HEK293 (cell line): ENCODE results near the gene USP21.

ENCODE experiments used
- ELK4 ChIP-seq: IDR thresholded peaks from 2 replicates; pipeline ENCODE4 v1.6.1; 2011; ENCODE audit warnings: mild to moderate bottlenecking, low read depth, low read length, borderline replicate concordance
- FEZF1 ChIP-seq: fragments of 450-650 bp; formaldehyde crosslinking; IDR thresholded peaks from 2 replicates; pipeline ENCODE4 v1.5.1; 2016; ENCODE audit warnings: missing biosample characterization, missing genetic modification characterization
- GFI1B ChIP-seq: fragments of 450-650 bp; formaldehyde crosslinking; IDR thresholded peaks from 2 replicates; pipeline ENCODE4 v1.5.1; 2016; ENCODE audit warnings: missing biosample characterization, missing genetic modification characterization
- GLI2 ChIP-seq: fragments of 450-650 bp; formaldehyde crosslinking; IDR thresholded peaks from 2 replicates; pipeline ENCODE4; 2017; ENCODE audit warnings: missing biosample characterization, missing genetic modification characterization, low read depth, borderline replicate concordance
- GLI4 ChIP-seq: fragments of 450-650 bp; formaldehyde crosslinking; IDR thresholded peaks from 2 replicates; pipeline ENCODE4 v1.5.1; 2016; ENCODE audit warnings: missing biosample characterization, missing genetic modification characterization
- GLIS1 ChIP-seq: fragments of 450-650 bp; formaldehyde crosslinking; IDR thresholded peaks from 2 replicates; pipeline ENCODE4 v1.5.1; 2016; ENCODE audit warnings: missing biosample characterization, missing genetic modification characterization
- HOXA7 ChIP-seq: sonication (generic); formaldehyde crosslinking; IDR thresholded peaks from 2 replicates; pipeline ENCODE4 v1.8.1; 2022; ENCODE audit warnings: missing genetic modification reagents, borderline replicate concordance
- KLF1 ChIP-seq: fragments of 450-650 bp; formaldehyde crosslinking; IDR thresholded peaks from 2 replicates; pipeline ENCODE4 v1.5.1; 2016; ENCODE audit warnings: missing biosample characterization, missing genetic modification characterization
- OSR2 ChIP-seq: fragments of 450-650 bp; formaldehyde crosslinking; IDR thresholded peaks from 2 replicates; pipeline ENCODE4 v1.5.1; 2016; ENCODE audit warnings: missing biosample characterization, missing genetic modification characterization
- SETDB1 ChIP-seq: IDR thresholded peaks from one replicate; pipeline ENCODE4 v1.6.1; 2017; ENCODE audit warnings: mild to moderate bottlenecking, low read length, moderate library complexity, mixed read lengths; ENCODE audit not compliant: insufficient read length
- TCF7L2 ChIP-seq: IDR thresholded peaks from 2 replicates; pipeline ENCODE4 v1.6.1; 2011; ENCODE audit warnings: low read depth, mild to moderate bottlenecking, inconsistent platforms, low read length, moderate library complexity, borderline replicate concordance
- ZBTB8A ChIP-seq: fragments of 450-650 bp; formaldehyde crosslinking; IDR thresholded peaks from 2 replicates; pipeline ENCODE4 v1.5.1; 2016; ENCODE audit warnings: missing biosample characterization, missing genetic modification characterization
- ZEB2 ChIP-seq: fragments of 450-650 bp; formaldehyde crosslinking; IDR thresholded peaks from 2 replicates; pipeline ENCODE4 v1.5.1; 2016; ENCODE audit warnings: missing biosample characterization, missing genetic modification characterization
- ZFHX2 ChIP-seq: fragments of 450-650 bp; formaldehyde crosslinking; conservative IDR thresholded peaks from 2 replicates; pipeline ENCODE4 v1.5.1; 2016; ENCODE audit warnings: missing biosample characterization, missing genetic modification characterization
- ZFP41 ChIP-seq: fragments of 450-650 bp; formaldehyde crosslinking; IDR thresholded peaks from 2 replicates; pipeline ENCODE4 v1.5.1; 2016; ENCODE audit warnings: missing biosample characterization, missing genetic modification characterization, borderline replicate concordance
- ZNF133 ChIP-seq: fragments of 450-650 bp; formaldehyde crosslinking; IDR thresholded peaks from 2 replicates; pipeline ENCODE4 v1.5.1; 2016; ENCODE audit warnings: missing biosample characterization, missing genetic modification characterization
- ZNF16 ChIP-seq: fragments of 450-650 bp; formaldehyde crosslinking; IDR thresholded peaks from 2 replicates; pipeline ENCODE4 v1.5.1; 2016; ENCODE audit warnings: low read depth, missing biosample characterization, missing genetic modification characterization
- ZNF169 ChIP-seq: fragments of 450-650 bp; formaldehyde crosslinking; IDR thresholded peaks from 2 replicates; pipeline ENCODE4 v1.5.1; 2016; ENCODE audit warnings: missing biosample characterization, missing genetic modification characterization
- ZNF2 ChIP-seq: fragments of 450-650 bp; formaldehyde crosslinking; IDR thresholded peaks from 2 replicates; pipeline ENCODE4 v1.5.1; 2016; ENCODE audit warnings: missing biosample characterization, missing genetic modification characterization
- ZNF354C ChIP-seq: fragments of 450-650 bp; formaldehyde crosslinking; IDR thresholded peaks from 2 replicates; pipeline ENCODE4 v1.5.1; 2016; ENCODE audit warnings: missing biosample characterization, missing genetic modification characterization, low read depth, borderline replicate concordance
- ZNF473 ChIP-seq: fragments of 450-650 bp; formaldehyde crosslinking; IDR thresholded peaks from 2 replicates; pipeline ENCODE4 v1.5.1; 2017; ENCODE audit warnings: missing biosample characterization, missing genetic modification characterization
- ZNF501 ChIP-seq: fragments of 450-650 bp; formaldehyde crosslinking; IDR thresholded peaks from 2 replicates; pipeline ENCODE4 v1.5.1; 2016; ENCODE audit warnings: missing biosample characterization, missing genetic modification characterization
- ZNF514 ChIP-seq: fragments of 450-650 bp; formaldehyde crosslinking; IDR thresholded peaks from 2 replicates; pipeline ENCODE4 v1.5.1; 2016; ENCODE audit warnings: missing biosample characterization, missing genetic modification characterization
- ZNF521 ChIP-seq: fragments of 450-650 bp; formaldehyde crosslinking; IDR thresholded peaks from 2 replicates; pipeline ENCODE4 v1.5.1; 2017; ENCODE audit warnings: missing biosample characterization, mild to moderate bottlenecking, missing genetic modification characterization
- ZNF560 ChIP-seq: fragments of 450-650 bp; formaldehyde crosslinking; IDR thresholded peaks from 2 replicates; pipeline ENCODE4 v1.5.1; 2017; ENCODE audit warnings: missing biosample characterization, missing genetic modification characterization, borderline replicate concordance
- ZNF654 ChIP-seq: fragments of 450-650 bp; formaldehyde crosslinking; IDR thresholded peaks from 2 replicates; pipeline ENCODE4 v1.5.1; 2016; ENCODE audit warnings: low read depth, missing biosample characterization, missing genetic modification characterization
- ZNF677 ChIP-seq: fragments of 450-650 bp; IDR thresholded peaks from 2 replicates; pipeline ENCODE4 v1.5.0; 2018; ENCODE audit warnings: missing biosample characterization, mild to moderate bottlenecking, missing genetic modification characterization, moderate library complexity
- ZNF704 ChIP-seq: fragments of 450-650 bp; formaldehyde crosslinking; IDR thresholded peaks from 2 replicates; pipeline ENCODE4 v1.5.1; 2016; ENCODE audit warnings: missing biosample characterization, missing genetic modification characterization
- ZNF707 ChIP-seq: fragments of 450-650 bp; formaldehyde crosslinking; IDR thresholded peaks from 2 replicates; pipeline ENCODE4 v1.5.1; 2016; ENCODE audit warnings: missing biosample characterization, missing genetic modification characterization
- ZNF837 ChIP-seq: fragments of 450-650 bp; formaldehyde crosslinking; IDR thresholded peaks from 2 replicates; pipeline ENCODE4 v1.5.1; 2016; ENCODE audit warnings: missing biosample characterization, missing genetic modification characterization
- TF ChIP-seq, protein P1 (sequence below): fragments of 450-650 bp; formaldehyde crosslinking; IDR thresholded peaks from 2 replicates; pipeline ENCODE4 v1.5.1; 2016; ENCODE audit warnings: missing biosample characterization, missing genetic modification characterization
- TF ChIP-seq, protein P2 (sequence below): fragments of 450-650 bp; formaldehyde crosslinking; IDR thresholded peaks from 2 replicates; pipeline ENCODE4 v1.5.1; 2017; ENCODE audit warnings: missing biosample characterization, missing genetic modification characterization

The USP21 gene

GRCh38 chr1:161177112-161177935 is 18.0 kb downstream of the USP21 start, which contains the start of gene B4GALT3 (continued):
- 0 out of 2 replicates have a peak, but pooled peaks have one; percentile 27 for TF ChIP-seq ZNF704 (tag by site-specific recombination)
- 0 out of 2 replicates have a peak, but pooled peaks have one; percentile 39 for TF ChIP-seq ZNF16 (tag by site-specific recombination)
- TF ChIP-seq GLIS1 (tag by site-specific recombination) = peak; percentile 98
- TF ChIP-seq GFI1B (tag by site-specific recombination) = no peak
- TF ChIP-seq HOXA7 (CRISPR knock-in tag) = no peak
- TF ChIP-seq, protein P1, sequence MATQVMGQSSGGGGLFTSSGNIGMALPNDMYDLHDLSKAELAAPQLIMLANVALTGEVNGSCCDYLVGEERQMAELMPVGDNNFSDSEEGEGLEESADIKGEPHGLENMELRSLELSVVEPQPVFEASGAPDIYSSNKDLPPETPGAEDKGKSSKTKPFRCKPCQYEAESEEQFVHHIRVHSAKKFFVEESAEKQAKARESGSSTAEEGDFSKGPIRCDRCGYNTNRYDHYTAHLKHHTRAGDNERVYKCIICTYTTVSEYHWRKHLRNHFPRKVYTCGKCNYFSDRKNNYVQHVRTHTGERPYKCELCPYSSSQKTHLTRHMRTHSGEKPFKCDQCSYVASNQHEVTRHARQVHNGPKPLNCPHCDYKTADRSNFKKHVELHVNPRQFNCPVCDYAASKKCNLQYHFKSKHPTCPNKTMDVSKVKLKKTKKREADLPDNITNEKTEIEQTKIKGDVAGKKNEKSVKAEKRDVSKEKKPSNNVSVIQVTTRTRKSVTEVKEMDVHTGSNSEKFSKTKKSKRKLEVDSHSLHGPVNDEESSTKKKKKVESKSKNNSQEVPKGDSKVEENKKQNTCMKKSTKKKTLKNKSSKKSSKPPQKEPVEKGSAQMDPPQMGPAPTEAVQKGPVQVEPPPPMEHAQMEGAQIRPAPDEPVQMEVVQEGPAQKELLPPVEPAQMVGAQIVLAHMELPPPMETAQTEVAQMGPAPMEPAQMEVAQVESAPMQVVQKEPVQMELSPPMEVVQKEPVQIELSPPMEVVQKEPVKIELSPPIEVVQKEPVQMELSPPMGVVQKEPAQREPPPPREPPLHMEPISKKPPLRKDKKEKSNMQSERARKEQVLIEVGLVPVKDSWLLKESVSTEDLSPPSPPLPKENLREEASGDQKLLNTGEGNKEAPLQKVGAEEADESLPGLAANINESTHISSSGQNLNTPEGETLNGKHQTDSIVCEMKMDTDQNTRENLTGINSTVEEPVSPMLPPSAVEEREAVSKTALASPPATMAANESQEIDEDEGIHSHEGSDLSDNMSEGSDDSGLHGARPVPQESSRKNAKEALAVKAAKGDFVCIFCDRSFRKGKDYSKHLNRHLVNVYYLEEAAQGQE (tag by site-specific recombination) = no peak
- TF ChIP-seq ZNF707 = no peak
- peak; percentile 22 for TF ChIP-seq SETDB1
- no peak for TF ChIP-seq ZNF133 (tag by site-specific recombination)
- no peak for TF ChIP-seq ZNF837 (tag by site-specific recombination)
- peak; percentile 74 for TF ChIP-seq ZFHX2 (tag by site-specific recombination)
- no peak for TF ChIP-seq ZNF473 (tag by site-specific recombination)
- TF ChIP-seq ELK4 = no peak
- no peak for TF ChIP-seq ZNF169
- TF ChIP-seq ZBTB8A (tag by site-specific recombination) = peak; percentile 41
- TF ChIP-seq, protein P2, sequence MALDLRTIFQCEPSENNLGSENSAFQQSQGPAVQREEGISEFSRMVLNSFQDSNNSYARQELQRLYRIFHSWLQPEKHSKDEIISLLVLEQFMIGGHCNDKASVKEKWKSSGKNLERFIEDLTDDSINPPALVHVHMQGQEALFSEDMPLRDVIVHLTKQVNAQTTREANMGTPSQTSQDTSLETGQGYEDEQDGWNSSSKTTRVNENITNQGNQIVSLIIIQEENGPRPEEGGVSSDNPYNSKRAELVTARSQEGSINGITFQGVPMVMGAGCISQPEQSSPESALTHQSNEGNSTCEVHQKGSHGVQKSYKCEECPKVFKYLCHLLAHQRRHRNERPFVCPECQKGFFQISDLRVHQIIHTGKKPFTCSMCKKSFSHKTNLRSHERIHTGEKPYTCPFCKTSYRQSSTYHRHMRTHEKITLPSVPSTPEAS (tag by site-specific recombination) = no peak
- TF ChIP-seq ZNF560 (tag by site-specific recombination) = no peak
- no peak for TF ChIP-seq ZNF354C (tag by site-specific recombination)
- TF ChIP-seq ZNF521 (tag by site-specific recombination) = no peak
- TF ChIP-seq ZNF2 (tag by site-specific recombination) = peak; percentile 76
- TF ChIP-seq KLF1 (tag by site-specific recombination) = peak; percentile 90
- TF ChIP-seq ZFP41 = no peak
- peak; percentile 60 for TF ChIP-seq FEZF1 (tag by site-specific recombination)
- TF ChIP-seq ZNF677 = no peak
- TF ChIP-seq ZEB2 (tag by site-specific recombination) = peak; percentile 84
- TF ChIP-seq GLI4 (tag by site-specific recombination) = no peak
- TF ChIP-seq TCF7L2 = no peak
- peak; percentile 78 for TF ChIP-seq OSR2 (tag by site-specific recombination)
- TF ChIP-seq ZNF654 (tag by site-specific recombination) = peak; percentile 50
- TF ChIP-seq ZNF514 (tag by site-specific recombination) = no peak
- TF ChIP-seq ZNF501 = peak; percentile 97
- TF ChIP-seq GLI2 (tag by site-specific recombination) = no peak
